Upper lobe of left lung (tissue), 6 donors: ENCODE measurements around the gene KRT8. TPM values are rescaled to one million over a fixed set of nuclear protein-coding genes. Genes with fewer than 3 reads are reported as not detected.

ENCODE experiments used
- ATAC-seq, 2 donors: fragments of 200-7000 bp; cut with Tn5 transposase; one replicate each; pipeline ENCODE4 v1.9.1; 2022; ENCODE audit warnings: mild to moderate bottlenecking in 2 of 2, moderate library complexity in 2 of 2; ENCODE audit not compliant: low FRiP score in 2 of 2
- DNase-seq, 2 donors: peaks; one replicate each; pipeline ENCODE4 v3.0.0-alpha.2; 2019 to 2020
- H3K27ac ChIP-seq, 4 donors: fragments of 200-600 bp; sonication (generic); one replicate each; pipeline ENCODE4 v1.5.1; 2016 to 2019
- H3K27me3 ChIP-seq, 4 donors: fragments of 200-600 bp; sonication (generic); one replicate each; pipeline ENCODE4 v1.5.1; 2017 to 2019
- H3K36me3 ChIP-seq, 4 donors: fragments of 200-600 bp; sonication (generic); one replicate each; pipeline ENCODE4 v1.5.1; 2016 to 2019
- H3K4me1 ChIP-seq, 4 donors: fragments of 200-600 bp; sonication (generic); one replicate each; pipeline ENCODE4 v1.5.1; 2018 to 2019
- H3K4me3 ChIP-seq, 4 donors: fragments of 200-600 bp; sonication (generic); one replicate each; pipeline ENCODE4 v1.5.1; 2017 to 2019; ENCODE audit warnings: mild to moderate bottlenecking in 2 of 4, moderate library complexity in 1 of 4
- H3K9me3 ChIP-seq, 4 donors: fragments of 200-600 bp; sonication (generic); one replicate each; pipeline ENCODE4 v1.5.1; 2018 to 2019
- CTCF ChIP-seq, 6 experiments: fragments of 450-650 bp in 4 of 6; fragments of 200-600 bp in 2 of 6; sonication (generic) in 2 of 6; IDR thresholded peaks; one replicate each; pipeline ENCODE4 v1.5.1; 2016 to 2019; ENCODE audit warnings: antibody characterized with exemption in 6 of 6
- EP300 ChIP-seq, 4 donors: sonication (generic); formaldehyde crosslinking; IDR thresholded peaks; one replicate each; pipeline ENCODE4 v1.5.1; 2017; ENCODE audit warnings: antibody characterized with exemption in 4 of 4, control low read depth in 2 of 4
- POLR2A ChIP-seq, 4 donors: fragments of 450-650 bp; IDR thresholded peaks; one replicate each; pipeline ENCODE4 v1.5.1; 2016 to 2017; ENCODE audit warnings: antibody characterized with exemption in 4 of 4, mild to moderate bottlenecking in 2 of 4
- POLR2AphosphoS5 ChIP-seq, 2 donors: sonication (generic); formaldehyde crosslinking; IDR thresholded peaks; one replicate each; pipeline ENCODE4 v1.5.1; 2017; ENCODE audit warnings: antibody characterized with exemption in 2 of 2
- WGBS, 2 donors: methylation state at CpG; one replicate each; pipeline ENCODE4 v1.1.5; 2017 to 2018; 5-methylcytosine and 5-hydroxymethylcytosine counted together
- total RNA-seq, 6 donors: library from RNA; depleted of rRNA in 4 of 6; stranded (reverse); fragments of >200 nt in 4 of 6; gene quantifications; one replicate each; pipeline versions ENCODE4 v1.1.0 to v1.2.1, GENCODE V29; 2016 to 2021
- donor health status: DM: no; HTN: no; CAD: no; lungs with moderate emphysema.
- donor health status: DM: no; HTN: yes; CAD: no; lungs with severe emphysema.

KRT8 gene
- total RNA-seq, 6 donors from 2014 or later, result 90.1 to 1,458 (median 358) TPM

GRCh38 chr12:52951126-52951525 is 46.2 kb upstream of the KRT8 start:
- ATAC-seq, result no peak
- TF ChIP-seq POLR2AphosphoS5 (IDR thresholded peaks at IDR 0.05) (no peak), EP300 (IDR thresholded peaks at IDR 0.05) (no peak), POLR2A (IDR thresholded peaks at IDR 0.05) (no peak), CTCF (IDR thresholded peaks at IDR 0.05) (no peak)
- 86 to 100% methylated on average over 1 of the region's 1 CpG for WGBS, 2 donors
- Histone ChIP-seq H3K27ac (peak overlapping the region in 1 of 4 donors; percentile 35), H3K4me3 (peak overlapping the region in 3 of 4 donors; percentile 57 to 68 (median 60)), H3K4me1 (peaks cover 3 to 18% (median 12%) of the 10 kb centered on the region in 4 donors), H3K27me3 (peaks cover 0 to 6% (median 0%) of the 10 kb centered on the region in 4 donors), H3K36me3 (peaks cover 0 to 14% (median 5%) of the 10 kb centered on the region in 4 donors), H3K9me3 (no peaks in the 10 kb centered on the region)
- DNase-seq, result no peak

DNA sequence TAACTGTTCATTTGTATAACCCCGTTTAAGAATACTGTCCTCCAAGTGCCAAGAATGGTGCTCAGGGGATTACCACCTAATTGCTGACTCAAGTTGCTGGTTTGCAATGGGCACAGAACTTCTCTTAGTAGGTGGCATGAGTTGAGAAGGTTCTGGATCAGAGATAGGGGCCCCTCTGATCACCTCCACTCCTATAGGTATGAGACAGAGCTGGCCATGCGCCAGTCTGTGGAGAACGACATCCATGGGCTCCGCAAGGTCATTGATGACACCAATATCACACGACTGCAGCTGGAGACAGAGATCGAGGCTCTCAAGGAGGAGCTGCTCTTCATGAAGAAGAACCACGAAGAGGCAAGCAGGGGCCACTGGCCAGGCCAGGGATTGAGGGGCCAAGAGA is 45.7 kb upstream of the KRT8 start:
- peak overlapping the region in 3 of 4 donors; percentile 57 to 68 (median 60) for H3K4me3 ChIP-seq
- peaks cover 3 to 24% (median 15%) of the 10 kb centered on the region in 4 donors for H3K4me1 ChIP-seq
- H3K27me3 ChIP-seq, result peaks cover 0 to 6% (median 0%) of the 10 kb centered on the region in 4 donors
- no peak for ATAC-seq
- no peaks in the 10 kb centered on the region for H3K9me3 ChIP-seq
- DNase-seq, result no peak
- peaks cover 0 to 14% (median 5%) of the 10 kb centered on the region in 4 donors for H3K36me3 ChIP-seq
- WGBS, 2 donors, result 72 to 81% methylated on average over 7 of the region's 7 CpGs
- TF ChIP-seq CTCF (IDR thresholded peaks at IDR 0.05), result no peak
- TF ChIP-seq EP300 (IDR thresholded peaks at IDR 0.05), result no peak
- no peak for TF ChIP-seq POLR2A (IDR thresholded peaks at IDR 0.05)
- no peak for TF ChIP-seq POLR2AphosphoS5 (IDR thresholded peaks at IDR 0.05)
- H3K27ac ChIP-seq, result peak overlapping the region; percentile 87 to 92 (median 88)

DNA sequence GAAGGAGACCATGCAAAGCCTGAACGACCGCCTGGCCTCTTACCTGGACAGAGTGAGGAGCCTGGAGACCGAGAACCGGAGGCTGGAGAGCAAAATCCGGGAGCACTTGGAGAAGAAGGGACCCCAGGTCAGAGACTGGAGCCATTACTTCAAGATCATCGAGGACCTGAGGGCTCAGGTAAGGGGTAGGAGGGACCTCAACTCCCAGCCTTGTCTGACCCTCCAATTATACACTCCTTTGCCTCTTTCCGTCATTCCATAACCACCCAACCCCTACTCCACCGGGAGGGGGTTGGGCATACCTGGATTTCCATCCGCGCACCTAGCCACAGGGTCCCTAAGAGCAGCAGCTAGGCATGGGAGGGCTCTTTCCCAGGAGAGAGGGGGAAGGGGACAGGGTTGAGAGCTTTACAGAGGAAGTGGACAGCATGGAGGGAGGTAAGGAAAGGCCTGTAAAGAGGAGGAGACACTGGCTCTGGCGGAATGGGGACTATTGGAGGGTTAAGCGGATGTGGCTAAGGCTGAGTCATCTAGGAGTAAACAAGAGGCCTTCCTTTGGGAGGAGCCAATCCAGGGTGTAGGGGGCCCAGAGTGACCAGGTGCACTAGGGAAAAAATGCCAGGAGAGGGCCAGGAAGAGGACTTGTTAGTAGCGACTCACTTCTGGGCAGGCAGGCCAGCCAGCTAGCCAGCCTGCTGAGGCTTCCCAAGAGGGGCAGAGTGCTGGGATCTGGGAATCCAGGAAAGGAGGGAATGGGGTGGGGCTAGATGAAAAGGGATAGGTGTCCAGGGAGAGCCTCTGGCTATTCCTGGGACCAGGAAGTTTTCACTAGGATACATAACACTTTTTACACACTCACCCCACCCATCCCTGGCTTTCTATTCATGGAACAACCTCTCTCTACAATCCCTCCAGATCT is 44.8 kb upstream of the KRT8 start:
- Histone ChIP-seq H3K9me3 (no peaks in the 10 kb centered on the region), H3K4me3 (peak overlapping the region; percentile 43 to 68 (median 58)), H3K4me1 (peaks cover 3 to 29% (median 18%) of the 10 kb centered on the region in 4 donors), H3K27me3 (peaks cover 0 to 6% (median 0%) of the 10 kb centered on the region in 4 donors), H3K36me3 (peaks cover 0 to 14% (median 5%) of the 10 kb centered on the region in 4 donors), H3K27ac (peak overlapping the region; percentile 87 to 92 (median 88))
- WGBS, 2 donors, result 27 to 37% methylated on average over 13 of the region's 13 CpGs
- peak in 1 of 2 donors; percentile 85 for DNase-seq
- ATAC-seq, result peak; percentile 63 to 87
- TF ChIP-seq EP300 (IDR thresholded peaks at IDR 0.05) (no peak), POLR2AphosphoS5 (IDR thresholded peaks at IDR 0.05) (peak; percentile 55 to 80), POLR2A (IDR thresholded peaks at IDR 0.05) (peak in 3 of 4 donors; percentile 32 to 73 (median 53))

DNA sequence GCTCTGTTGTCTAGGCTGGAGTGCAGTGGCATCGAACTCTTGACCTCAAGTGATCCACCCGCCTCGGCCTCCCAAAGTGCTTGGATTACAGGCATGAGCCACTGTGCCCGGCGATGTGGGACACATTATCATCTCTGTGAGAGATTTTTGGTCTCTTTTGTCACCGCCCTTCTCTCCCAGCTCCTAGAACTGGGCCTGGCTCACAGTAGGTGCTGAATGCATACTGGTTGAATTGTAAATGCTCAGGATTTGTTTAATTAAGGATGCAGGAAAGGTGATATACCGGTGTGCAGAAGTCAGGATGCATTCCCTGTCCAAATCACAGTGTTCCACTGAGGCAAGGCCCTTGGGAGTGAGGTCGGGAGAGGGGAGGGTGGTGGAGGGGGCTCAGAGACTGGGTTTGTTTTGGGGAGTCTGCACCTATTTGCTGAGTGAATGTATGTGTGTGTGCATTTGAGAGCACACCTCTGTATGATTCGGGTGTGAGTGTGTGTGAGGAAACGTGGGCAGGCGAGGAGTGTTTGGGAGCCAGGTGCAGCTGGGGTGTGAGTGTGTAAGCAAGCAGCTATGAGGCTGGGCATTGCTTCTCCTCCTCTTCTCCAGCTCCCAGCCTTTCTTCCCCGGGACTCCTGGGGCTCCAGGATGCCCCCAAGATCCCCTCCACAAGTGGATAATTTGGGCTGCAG is 43.0 kb upstream of the KRT8 start:
- DNase-seq, result no peak
- no peak overlapping the region for H3K4me3 ChIP-seq
- peaks cover 0 to 14% (median 5%) of the 10 kb centered on the region in 4 donors for H3K36me3 ChIP-seq

More for the DNA sequence above, 43.0 kb upstream of the KRT8 start:
- TF ChIP-seq EP300 (IDR thresholded peaks at IDR 0.05) (no peak), POLR2A (IDR thresholded peaks at IDR 0.05) (no peak), POLR2AphosphoS5 (IDR thresholded peaks at IDR 0.05) (no peak), CTCF (IDR thresholded peaks at IDR 0.05) (no peak)
- WGBS, 2 donors, result 86 to 87% methylated on average over 12 of the region's 12 CpGs
- Histone ChIP-seq H3K4me1 (peaks cover 3 to 29% (median 18%) of the 10 kb centered on the region in 4 donors), H3K27ac (peak overlapping the region; percentile 22 to 92 (median 88)), H3K27me3 (peaks cover 0 to 6% (median 0%) of the 10 kb centered on the region in 4 donors), H3K9me3 (no peaks in the 10 kb centered on the region)
- no peak for ATAC-seq
